Transverse colon (tissue), 4 donors: ENCODE measurements around the gene SLIT3. TPM values are rescaled to one million over a fixed set of nuclear protein-coding genes. Genes with fewer than 3 reads are reported as not detected.

Source experiments
- DNase-seq: peaks from one replicate; pipeline ENCODE4 v3.0.0-alpha.2; 2019
- H3K27ac ChIP-seq, 4 donors: fragments of 200-600 bp; sonication (generic); 2 replicates each; pipeline ENCODE4 v1.5.1; 2016 to 2018; ENCODE audit warnings: inconsistent platforms in 4 of 4
- H3K27me3 ChIP-seq: fragments of 200-600 bp; sonication (generic); 2 replicates; pipeline ENCODE4 v1.5.1; 2017; ENCODE audit warnings: inconsistent platforms
- H3K36me3 ChIP-seq, 4 donors: fragments of 200-600 bp; sonication (generic); 2 replicates each; pipeline ENCODE4 v1.5.1; 2017 to 2019; ENCODE audit warnings: inconsistent platforms in 4 of 4
- H3K4me1 ChIP-seq, 4 donors: fragments of 200-600 bp; sonication (generic); 2 replicates each; pipeline ENCODE4 v1.5.1; 2017 to 2020; ENCODE audit warnings: inconsistent platforms in 4 of 4
- H3K4me3 ChIP-seq, 4 donors: fragments of 200-600 bp; sonication (generic); 1 replicate in 1 of 4; 2 replicates in 3 of 4; pipeline versions ENCODE4 v1.5.1 to v1.6.1; 2017 to 2019; ENCODE audit warnings: inconsistent platforms in 4 of 4
- H3K9me3 ChIP-seq, 2 donors: fragments of 200-600 bp; sonication (generic); 2 replicates each; pipeline ENCODE4 v1.5.1; 2017 to 2019; ENCODE audit warnings: inconsistent platforms in 2 of 2
- EP300 ChIP-seq: sonication (generic); formaldehyde crosslinking; IDR thresholded peaks from one replicate; pipeline ENCODE4 v1.6.1; 2017; ENCODE audit warnings: antibody characterized with exemption, low read depth
- POLR2A ChIP-seq: fragments of 450-650 bp; IDR thresholded peaks from one replicate; pipeline ENCODE4 v1.6.1; 2016; ENCODE audit warnings: antibody characterized with exemption, mild to moderate bottlenecking, moderate library complexity
- POLR2AphosphoS5 ChIP-seq, 3 donors: sonication (generic); formaldehyde crosslinking; IDR thresholded peaks; one replicate each; pipeline ENCODE4 v1.6.1; 2016; ENCODE audit warnings: antibody characterized with exemption in 3 of 3
- WGBS, 2 donors: methylation state at CpG; one replicate each; pipeline ENCODE4 v1.1.5; 2018; ENCODE audit warnings: low coverage in 1 of 2; 5-methylcytosine and 5-hydroxymethylcytosine counted together
- in situ Hi-C, 4 donors: fragments of 200-750 bp; cut with MboI; loops; one replicate each; pipeline versions ENCODE4 v1.15.0 to v1.15.1; 2017; ENCODE audit warnings: low sequenced_read_pairs in 3 of 4, low pct_ligation_motif_present in 1 of 4, low pct_unique_long_range_greater_than_20kb in 1 of 4
- intact Hi-C: fragments of 100-400 bp; cut with DNase I; formaldehyde crosslinking; loops from one replicate; pipeline ENCODE4 v1.15.1; 2023; ENCODE audit warnings: low total_unique reads
- total RNA-seq, 4 donors: library from RNA; depleted of rRNA; stranded (reverse); fragments of >200 nt; gene quantifications; one replicate each; pipeline ENCODE4 v1.1.0, GENCODE V29; 2016
- TF ChIP-seq, protein P1 (sequence below), 5 experiments: fragments of 200-600 bp in 3 of 5; fragments of 450-650 bp in 2 of 5; sonication (generic) in 3 of 5; IDR thresholded peaks; 1 replicate in 2 of 5; 2 replicates in 3 of 5; pipeline ENCODE4 v1.5.1; 2016 to 2017; ENCODE audit warnings: antibody characterized with exemption in 5 of 5, inconsistent platforms in 3 of 5, mild to moderate bottlenecking in 2 of 5, moderate library complexity in 1 of 5

Gene SLIT3
- total RNA-seq, 4 donors from 2014 or later: 6.7 to 60.5 (median 9.6) TPM

DNA sequence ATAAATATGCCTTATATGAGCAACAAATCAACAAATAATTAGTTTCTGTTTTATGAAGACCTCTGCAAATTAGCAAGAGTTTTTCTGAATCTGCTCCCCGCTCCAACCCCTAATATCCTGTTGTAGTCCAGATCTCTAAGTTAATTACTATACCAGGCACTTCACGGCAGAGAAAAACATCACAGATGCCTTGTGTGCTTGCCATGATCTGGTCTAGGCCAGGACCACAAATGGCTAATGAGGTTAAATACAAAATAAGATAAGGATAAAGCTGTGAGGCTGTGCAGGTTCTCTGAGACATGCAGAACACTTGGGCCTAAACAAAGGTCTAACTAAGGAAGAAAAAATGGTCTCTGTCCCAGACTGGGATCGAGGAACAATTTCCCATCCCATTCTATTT lies 150.8 kb downstream of the SLIT3 start:
- WGBS, 2 donors: 84 to 90% methylated on average over 3 of the region's 3 CpGs

DNA sequence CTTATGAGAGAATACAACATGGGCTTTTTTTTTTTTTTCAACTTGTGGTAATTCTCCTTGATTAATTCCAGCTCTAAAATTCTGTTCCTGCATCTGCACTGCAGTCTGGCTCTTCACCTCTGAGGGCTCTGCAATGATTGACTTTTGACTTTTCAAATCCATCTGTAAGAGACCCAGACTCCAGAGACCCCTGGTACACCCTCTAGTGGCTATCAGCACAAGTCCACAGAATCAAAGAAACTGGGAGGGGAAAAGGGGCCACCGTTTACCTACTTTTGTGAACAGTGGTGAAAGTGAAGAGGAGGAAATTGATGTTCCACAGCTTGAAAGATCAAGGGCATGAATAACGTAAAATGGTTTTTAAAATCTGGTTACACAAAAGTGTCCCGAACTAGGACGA lies 151.6 kb downstream of the SLIT3 start:
- no peaks in the 10 kb centered on the region for H3K27me3 ChIP-seq
- intact Hi-C loops (loop anchor here (10.0 kb wide), 1 partner anchor 155 kb away; the partner anchor contains the start of gene SLIT3), in situ Hi-C loops (no loop called here)
- H3K4me1 ChIP-seq: peaks cover 0 to 10% (median 9%) of the 10 kb centered on the region in 4 donors
- TF ChIP-seq POLR2A: no peak
- TF ChIP-seq EP300: no peak
- TF ChIP-seq POLR2AphosphoS5 (IDR thresholded peaks at IDR 0.05): no peak
- TF ChIP-seq, protein P1, sequence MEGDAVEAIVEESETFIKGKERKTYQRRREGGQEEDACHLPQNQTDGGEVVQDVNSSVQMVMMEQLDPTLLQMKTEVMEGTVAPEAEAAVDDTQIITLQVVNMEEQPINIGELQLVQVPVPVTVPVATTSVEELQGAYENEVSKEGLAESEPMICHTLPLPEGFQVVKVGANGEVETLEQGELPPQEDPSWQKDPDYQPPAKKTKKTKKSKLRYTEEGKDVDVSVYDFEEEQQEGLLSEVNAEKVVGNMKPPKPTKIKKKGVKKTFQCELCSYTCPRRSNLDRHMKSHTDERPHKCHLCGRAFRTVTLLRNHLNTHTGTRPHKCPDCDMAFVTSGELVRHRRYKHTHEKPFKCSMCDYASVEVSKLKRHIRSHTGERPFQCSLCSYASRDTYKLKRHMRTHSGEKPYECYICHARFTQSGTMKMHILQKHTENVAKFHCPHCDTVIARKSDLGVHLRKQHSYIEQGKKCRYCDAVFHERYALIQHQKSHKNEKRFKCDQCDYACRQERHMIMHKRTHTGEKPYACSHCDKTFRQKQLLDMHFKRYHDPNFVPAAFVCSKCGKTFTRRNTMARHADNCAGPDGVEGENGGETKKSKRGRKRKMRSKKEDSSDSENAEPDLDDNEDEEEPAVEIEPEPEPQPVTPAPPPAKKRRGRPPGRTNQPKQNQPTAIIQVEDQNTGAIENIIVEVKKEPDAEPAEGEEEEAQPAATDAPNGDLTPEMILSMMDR (IDR thresholded peaks at IDR 0.05): no peak
- H3K9me3 ChIP-seq: no peaks in the 10 kb centered on the region
- H3K4me3 ChIP-seq: no peak overlapping the region
- 77% methylated on average over 4 of the region's 4 CpGs; no CpG with 5 or more reads in 1 of the 2 donors for WGBS, 2 donors
- no peaks in the 10 kb centered on the region for H3K36me3 ChIP-seq
- no peak overlapping the region for H3K27ac ChIP-seq
- no peak for DNase-seq

More for the DNA sequence above, 150.8 kb downstream of the SLIT3 start:
- in situ Hi-C loops (no loop called here), intact Hi-C loops (no loop called here)
- no peaks in the 10 kb centered on the region for H3K36me3 ChIP-seq
- H3K4me1 ChIP-seq: peaks cover 0 to 10% (median 9%) of the 10 kb centered on the region in 4 donors
- no peak for DNase-seq
- H3K9me3 ChIP-seq: no peaks in the 10 kb centered on the region
- no peak overlapping the region for H3K4me3 ChIP-seq
- H3K27ac ChIP-seq: no peak overlapping the region
- TF ChIP-seq POLR2AphosphoS5 (IDR thresholded peaks at IDR 0.05) (no peak), EP300 (no peak), POLR2A (no peak)
- TF ChIP-seq, protein P1 (IDR thresholded peaks at IDR 0.05): no peak
- no peaks in the 10 kb centered on the region for H3K27me3 ChIP-seq

DNA sequence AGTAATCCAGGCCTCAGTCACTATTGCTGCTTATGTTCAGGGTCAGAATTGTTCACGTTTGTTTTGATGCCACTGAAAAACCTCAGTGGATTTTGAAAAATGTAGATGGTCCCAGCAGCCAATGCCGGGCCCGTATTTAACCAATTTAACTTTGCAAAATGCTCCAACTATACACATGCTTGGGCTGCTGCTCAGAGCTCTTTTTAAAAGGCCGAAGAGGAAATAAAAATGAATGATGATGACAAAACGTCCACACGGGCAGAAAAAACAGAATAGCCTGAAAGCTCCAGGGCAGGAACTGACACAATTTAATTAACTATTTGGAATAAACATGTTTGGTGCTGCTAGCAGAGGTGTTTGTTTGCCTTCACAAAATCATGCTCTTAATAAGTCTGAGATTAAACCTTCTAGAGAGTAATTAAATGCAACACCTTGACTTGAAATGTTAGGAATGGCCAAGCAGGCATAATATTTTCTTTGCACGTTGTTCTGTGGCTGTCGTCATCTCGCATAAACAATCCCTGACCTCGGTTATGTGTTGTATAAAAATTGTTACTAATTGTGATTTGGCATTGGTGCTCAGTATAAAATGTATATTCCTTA lies 152.7 kb downstream of the SLIT3 start:
- DNase-seq: no peak
- Histone ChIP-seq H3K36me3 (no peaks in the 10 kb centered on the region), H3K4me3 (no peak overlapping the region), H3K9me3 (no peaks in the 10 kb centered on the region), H3K4me1 (peaks cover 0 to 10% (median 8%) of the 10 kb centered on the region in 4 donors), H3K27ac (no peak overlapping the region), H3K27me3 (no peaks in the 10 kb centered on the region)
- in situ Hi-C loops (no loop called here), intact Hi-C loops (loop anchor here (10.0 kb wide), 1 partner anchor 157 kb away; the partner anchor contains the start of gene SLIT3)
- TF ChIP-seq, protein P1 (IDR thresholded peaks at IDR 0.05): no peak
- no peak for TF ChIP-seq POLR2A
- no peak for TF ChIP-seq EP300
- no peak for TF ChIP-seq POLR2AphosphoS5 (IDR thresholded peaks at IDR 0.05)
- WGBS, 2 donors: 45 to 46% methylated on average over 9 to 10 of the region's 10 CpGs

DNA sequence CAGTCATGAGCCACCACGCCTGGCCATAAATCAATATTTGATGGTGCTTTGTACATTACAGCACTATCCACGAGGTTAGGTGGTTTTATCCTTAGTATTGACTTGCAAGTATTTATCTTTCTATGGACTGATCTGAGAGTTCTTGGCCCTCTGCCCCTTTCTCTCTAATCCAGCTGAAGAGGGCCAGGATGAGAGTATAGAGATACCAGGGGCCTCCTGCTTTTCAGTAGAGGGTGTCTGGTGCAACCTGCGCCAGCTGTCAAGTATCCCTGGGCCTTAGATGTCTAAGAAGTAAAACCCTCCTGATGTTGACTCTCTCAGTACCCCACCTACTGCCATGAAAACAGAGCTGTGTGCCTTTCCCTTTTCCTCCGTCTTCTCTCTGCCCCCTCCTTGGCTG lies 153.4 kb downstream of the SLIT3 start:
- in situ Hi-C loops: no loop called here
- H3K4me1 ChIP-seq: peaks cover 0 to 4% (median 2%) of the 10 kb centered on the region in 4 donors
- intact Hi-C loops: loop anchor here (10.0 kb wide), 1 partner anchor 157 kb away; the partner anchor contains the start of gene SLIT3
- 59 to 100% methylated on average over 1 to 4 of the region's 4 CpGs for WGBS, 2 donors
- no peak overlapping the region for H3K27ac ChIP-seq
- no peaks in the 10 kb centered on the region for H3K36me3 ChIP-seq
- TF ChIP-seq POLR2AphosphoS5 (IDR thresholded peaks at IDR 0.05): no peak
- TF ChIP-seq POLR2A: no peak
- TF ChIP-seq, protein P1 (IDR thresholded peaks at IDR 0.05): no peak
- TF ChIP-seq EP300: no peak
- DNase-seq: no peak
- H3K4me3 ChIP-seq: no peak overlapping the region
- H3K27me3 ChIP-seq: no peaks in the 10 kb centered on the region
- no peaks in the 10 kb centered on the region for H3K9me3 ChIP-seq
